ENCODE results near the gene DUSP8.

DUSP8 gene

DNA sequence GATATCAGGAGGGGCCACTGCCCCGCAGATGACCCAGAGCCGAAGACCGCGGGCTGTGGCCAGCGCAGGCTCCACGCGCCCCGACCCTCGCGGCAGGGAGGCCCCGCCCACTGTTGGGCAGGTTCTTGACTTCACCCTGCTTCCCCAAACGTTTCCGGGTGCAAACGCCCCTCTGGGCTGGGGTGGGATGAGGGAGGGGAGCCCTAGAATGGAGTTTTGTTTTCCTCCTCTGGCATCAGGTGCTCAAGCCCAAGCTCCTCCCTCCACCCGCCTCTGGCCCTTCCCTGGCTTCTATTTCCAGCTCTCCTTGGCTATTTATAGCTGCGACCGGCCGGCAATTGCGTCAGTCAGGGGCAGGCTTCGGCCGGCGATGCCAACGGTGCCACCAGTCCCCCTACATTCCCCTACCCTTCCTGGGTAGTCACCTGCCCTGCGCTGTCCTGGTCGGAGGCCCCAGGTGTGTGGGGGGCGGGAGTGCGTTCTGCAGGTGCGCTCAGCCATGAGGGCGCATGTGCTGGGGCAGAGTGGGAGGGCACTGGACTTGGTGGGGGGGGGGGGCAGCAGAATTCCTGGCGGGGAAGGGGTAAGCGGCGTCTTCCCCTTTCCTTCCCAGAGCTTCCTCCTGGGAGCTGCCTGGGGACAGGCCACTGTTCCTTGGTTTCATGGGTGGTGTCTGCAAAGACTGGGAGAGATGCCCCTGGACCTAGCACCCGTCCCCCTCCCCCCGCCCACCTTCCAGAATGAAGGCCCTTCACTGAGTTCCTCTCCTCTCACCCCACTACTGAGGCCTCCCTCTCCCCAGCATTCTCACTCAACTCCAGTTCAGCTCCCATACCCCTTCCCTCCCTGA, 23.6 kb downstream of the DUSP8 start:
- DNase-seq: no peak

DNA sequence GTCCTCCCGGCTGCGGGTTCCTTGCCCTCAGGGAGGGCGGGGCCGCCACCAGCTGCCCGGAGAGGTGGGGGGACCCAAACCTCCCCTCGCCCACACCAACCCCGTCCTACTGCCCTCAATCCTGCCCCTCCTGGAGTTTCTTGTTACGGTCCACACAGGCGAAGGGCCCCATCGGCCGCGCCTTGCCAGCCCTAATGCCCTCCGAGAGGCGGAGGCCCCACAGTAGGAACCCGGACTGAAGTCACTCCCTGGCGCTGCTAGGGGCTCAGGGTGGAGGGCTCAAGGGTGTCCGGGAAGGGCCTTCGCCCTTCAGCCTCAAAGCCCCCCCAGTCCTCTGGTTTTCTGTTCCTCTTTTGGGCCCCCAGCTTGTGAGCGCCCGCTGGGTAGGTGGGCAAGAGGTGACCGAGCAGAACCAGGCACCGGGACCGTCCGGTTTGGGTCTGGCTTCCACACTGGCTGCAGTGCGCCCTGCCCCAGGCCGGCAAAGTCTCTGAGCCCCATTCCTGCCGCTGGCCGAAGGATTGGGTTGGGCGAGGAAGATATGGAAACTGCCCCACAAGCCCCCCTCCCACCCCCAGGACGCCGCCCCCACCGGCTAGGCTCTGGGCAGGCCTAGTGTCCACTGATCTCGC, 24.5 kb downstream of the DUSP8 start:
- no peak for DNase-seq

DNA sequence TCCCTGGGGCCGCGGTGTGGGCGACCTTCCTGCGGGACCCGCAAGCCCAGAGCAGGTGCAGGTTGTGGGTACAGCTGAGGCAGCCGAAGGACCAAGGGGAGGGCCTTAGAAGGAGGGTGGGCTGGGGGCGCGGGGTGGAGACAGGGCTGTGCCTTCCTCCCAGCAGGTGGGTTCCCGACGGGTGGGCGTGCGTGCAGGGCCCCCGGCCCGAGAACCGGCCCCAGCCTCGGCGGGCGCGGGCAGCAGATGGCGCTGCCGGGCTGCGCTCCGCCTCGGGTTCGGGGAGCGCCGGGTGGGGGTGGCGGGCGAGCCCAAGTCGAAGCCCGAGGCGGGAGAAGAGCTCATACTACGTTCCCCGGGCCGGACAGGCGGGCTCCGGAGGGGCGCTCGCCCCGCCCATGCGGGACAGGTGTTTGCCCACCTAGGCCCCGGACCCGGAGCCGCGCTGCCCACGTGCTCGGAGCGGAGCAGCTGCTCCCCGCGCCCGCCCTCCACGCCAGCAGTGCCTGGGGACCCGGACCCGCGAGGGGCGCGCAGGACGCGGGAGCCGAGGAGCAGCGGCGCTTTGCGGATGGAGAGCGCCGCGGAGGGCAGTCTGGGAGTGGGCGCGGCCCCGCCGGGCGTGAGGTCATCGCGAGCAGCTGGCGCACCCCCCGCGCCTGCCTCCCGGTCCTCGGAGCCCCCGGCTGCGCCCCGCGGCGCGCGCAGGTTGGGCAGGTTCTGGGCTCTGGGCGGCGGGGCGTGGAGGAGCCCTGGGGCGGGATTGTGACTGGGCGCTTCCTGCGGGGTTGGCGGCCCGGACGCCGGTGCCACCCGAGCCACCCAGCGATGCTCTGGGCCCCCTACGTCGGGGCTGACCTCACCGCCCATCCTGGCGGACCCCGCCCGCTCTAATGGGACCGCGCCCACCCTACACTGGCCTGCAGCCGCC, 25.3 kb downstream of the DUSP8 start:
- DNase-seq: peak; percentile 22 to 46

DNA sequence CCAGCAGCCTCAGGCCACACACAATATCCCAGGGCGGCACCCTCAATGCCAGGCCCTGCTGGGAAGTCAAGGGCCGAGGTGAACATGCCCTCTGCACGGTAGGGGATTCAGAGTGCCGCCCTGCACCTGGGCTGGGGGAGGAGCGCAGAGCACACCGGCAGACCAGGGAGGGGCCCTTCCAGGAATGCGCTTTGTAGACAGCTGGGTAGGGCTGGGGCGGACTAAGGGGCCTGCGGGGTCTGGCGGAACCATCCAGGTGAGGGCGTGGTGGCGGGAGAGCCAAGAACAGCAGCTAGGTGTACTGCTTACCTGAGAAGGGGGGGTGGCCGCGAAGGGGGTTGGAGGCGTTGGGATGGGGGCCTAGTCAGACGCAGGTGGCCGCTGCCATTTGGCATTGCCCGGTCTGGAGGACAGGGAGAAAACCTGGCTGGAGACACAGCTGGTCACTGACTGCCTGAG, 26.0 kb downstream of the DUSP8 start:
- DNase-seq: no peak

DNA sequence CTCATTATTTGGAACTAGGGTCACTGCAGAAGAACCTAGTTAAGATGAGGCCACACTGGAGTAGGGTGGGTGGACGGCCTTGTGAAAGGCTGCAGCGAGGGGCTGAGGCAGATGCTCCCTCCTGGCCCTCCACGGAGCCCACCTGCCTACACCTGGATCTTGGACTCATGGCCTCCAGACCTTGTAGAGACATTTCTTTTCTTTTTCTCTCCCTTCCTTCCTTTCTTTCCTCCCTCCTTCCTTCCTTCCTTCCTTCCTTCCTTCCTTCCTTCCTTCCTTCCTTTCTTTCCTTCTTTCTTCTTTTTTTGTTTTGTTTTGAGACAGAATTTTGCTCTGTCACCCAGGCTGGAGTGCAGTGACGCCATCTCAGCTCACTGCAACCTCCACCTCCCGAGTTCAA, 26.6 kb downstream of the DUSP8 start:
- no peak for DNase-seq

DNA sequence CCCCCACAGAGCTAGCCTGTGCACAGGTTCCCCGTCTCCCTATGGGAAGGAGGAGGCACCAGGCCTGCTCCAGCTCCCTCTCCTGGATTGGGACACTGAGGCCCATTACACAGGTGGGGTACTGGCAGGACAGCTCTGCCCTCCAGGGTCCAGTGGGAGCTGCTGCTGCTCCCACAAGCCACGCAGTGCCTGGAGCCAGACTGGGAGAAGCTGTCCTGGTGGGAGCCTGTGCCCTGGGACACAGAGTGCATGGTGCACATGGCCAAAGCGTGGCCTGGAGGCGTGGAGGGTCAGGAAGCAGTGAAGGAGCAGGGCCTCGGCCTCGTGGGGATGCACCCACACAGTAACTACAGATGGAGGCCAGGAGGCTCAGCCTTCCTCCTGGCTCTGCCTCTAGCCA, 27.5 kb downstream of the DUSP8 start:
- DNase-seq: no peak

DNA sequence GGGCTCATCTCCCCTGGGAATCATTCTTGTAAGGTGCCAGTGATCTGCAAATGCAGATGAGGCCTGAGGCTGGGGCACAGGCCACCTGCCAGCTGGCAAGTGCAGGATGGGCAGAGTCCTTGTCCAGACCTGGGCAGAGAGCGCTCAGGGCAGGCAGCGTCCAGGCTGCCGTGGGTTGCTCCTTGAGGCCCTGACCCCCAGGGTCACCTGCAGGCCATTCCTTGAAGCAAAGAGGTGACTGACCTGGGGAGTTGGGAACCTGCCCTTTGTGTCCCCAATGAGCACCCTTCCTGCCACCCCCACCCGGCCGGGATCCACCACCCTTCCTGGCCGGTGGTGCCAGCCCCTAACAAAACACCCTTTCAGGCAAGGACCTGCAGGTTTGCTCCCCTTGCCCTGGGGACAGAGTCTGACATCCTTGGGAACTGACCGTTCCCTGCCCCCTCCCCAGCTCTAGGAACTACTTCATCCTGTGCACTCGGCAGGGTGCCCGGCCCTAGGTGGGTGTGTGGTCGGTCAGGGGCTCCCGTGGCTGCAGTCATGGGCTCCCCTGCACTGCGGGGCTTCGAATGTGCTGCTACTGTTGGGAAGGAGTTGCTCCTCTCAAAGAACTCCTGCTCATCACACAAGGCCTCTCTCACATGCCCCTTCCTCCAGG, 28.3 kb downstream of the DUSP8 start:
- no peak for DNase-seq

DNA sequence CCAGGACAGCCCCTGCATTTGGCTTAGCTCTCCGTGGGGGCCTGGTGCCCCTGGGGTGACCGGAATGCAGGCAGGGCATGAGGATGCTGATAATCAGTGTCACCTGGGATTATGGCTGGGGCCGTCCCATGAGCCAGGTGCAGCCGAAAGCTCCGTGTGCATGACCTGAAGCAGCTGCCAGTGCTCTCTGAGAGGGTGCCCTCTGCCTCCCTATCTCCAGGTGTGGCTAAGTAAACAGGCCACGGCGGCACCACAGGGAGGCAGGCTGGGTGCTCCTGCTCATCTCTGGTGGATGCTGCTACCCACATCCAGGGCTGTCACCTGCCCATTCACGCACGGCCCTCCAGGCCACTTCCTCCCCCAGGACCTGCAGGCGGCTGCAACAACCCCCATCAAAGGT, 29.8 kb downstream of the DUSP8 start:
- no peak for DNase-seq

DNA sequence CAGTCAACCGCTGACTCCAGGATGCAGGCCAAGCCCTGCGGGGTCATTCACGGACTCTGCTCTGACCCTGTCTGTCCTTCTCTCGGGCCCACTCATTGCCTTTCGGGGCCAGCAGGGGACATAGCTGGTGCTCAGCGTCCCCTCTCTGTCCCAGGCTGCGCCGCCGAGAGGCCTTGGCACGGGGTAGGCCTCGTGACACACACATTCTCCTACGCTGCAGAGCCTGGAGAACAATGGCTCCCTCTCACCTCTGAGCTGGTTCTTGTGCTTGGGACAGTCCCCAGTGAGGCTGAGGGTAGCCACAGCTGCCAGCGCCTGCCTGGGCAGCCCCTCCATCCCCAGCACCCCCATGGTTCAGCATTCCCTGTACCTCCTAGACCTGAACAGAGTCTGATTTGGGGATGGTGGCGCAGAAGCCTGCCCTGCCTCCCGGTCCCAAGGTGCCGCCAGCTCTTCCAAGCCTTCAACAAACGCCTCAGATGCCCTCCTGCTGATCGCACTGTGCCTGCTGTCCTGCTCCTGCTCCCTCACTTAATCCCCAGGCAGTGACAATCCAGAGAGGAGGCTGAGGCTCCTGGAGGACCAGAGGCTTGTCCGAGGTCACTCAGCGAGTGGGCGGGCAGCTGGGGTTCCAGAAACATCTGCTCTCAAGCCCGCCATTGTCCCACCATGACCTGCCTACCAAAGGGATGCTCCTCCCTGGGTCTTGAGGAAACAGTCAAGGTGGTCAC, 30.4 kb downstream of the DUSP8 start:
- no peak for DNase-seq

DNA sequence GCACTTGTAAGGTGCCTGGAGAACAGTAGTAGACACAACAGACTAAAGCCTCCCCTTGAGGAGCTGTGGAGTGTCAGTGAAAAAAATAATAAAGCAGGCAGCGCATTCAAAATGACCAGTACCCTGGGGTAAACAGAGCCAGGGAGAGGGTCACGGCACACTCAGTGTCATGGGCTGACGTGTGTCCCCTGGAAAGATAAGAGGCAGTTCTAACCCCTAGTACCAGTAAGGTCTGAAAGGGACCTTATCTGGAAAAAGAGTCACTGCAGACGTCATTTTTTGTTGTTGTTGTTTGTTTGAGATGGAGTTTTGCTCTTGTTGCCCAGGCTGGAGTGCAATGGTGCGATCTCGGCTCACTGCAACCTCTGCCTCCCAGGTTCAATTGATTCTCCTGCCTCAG, 32.0 kb downstream of the DUSP8 start:
- DNase-seq: no peak

DNA sequence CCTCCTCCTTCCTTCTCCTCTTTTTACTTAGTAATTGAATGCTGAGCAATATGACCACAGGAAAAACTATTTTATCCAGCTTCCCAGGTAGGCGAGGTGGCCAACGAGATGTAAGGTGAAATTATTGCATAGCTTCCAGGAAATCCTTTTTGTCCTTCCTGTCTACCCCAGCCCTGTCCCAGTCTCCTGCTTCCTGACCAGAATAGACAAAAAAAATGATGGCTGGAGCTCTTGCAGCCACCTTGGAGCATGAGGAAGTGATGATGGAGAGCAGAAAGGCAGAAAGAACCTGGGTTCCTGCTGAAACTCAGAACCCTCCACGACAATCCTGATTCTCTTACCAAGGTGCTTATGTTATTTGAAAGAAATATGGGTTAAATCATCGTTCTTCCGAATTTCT, 33.9 kb downstream of the DUSP8 start:
- DNase-seq: no peak

DNA sequence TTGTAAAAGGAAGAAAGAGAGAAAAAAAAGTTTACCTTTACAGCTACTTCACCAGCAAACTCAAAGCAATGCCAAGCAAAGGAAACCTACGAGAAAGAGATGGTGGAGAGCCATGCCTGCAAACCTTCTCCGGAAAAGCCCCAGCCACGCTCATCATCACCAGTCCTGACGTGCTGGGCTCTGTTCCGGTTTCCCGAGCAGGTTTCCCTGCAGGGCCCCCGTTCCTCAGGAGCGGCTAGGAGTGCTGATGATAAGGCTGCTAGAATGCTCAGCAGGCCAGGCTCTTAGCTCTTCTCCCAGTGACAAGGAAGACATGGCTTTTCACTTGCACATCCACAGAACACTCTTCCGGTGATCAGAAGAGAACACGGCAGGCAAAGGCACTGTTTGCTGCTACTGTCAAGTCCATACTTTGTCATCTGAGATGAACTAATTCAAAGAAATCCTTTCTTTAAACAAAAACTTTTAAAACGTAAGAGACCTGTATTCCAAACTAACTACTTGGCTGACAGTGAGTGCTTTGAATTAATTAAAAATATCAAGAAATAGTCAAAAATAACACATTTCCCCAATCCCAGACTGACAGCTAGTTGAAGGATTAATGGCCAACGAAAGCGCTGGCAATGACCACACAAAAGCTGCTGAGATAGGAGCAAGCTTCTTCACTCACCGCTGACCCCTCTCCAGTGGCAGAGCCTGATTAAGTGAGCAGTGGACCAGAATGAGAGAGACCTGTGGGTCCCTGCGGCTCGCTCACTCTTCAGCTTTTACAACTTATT, 35.8 kb downstream of the DUSP8 start:
- no peak for DNase-seq

DNA sequence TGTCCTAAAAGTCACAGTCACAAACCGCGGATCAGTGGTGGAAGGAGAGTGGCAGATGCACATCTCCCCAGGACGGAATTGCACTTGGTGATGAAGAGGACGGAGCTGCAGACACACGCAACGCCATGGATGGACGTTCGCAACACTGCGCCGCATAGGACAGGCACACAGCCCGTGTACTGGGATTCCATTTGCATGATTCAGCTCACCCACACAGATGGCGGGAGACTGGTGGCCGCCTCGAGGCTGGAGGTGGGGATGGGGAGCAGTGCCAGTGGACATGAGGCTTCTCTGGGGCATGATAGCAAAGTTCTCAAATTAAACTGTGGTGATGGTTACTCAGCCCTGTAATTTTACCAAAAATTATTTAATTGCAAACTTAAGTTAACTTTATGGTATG, 37.4 kb downstream of the DUSP8 start:
- DNase-seq: no peak

DNA sequence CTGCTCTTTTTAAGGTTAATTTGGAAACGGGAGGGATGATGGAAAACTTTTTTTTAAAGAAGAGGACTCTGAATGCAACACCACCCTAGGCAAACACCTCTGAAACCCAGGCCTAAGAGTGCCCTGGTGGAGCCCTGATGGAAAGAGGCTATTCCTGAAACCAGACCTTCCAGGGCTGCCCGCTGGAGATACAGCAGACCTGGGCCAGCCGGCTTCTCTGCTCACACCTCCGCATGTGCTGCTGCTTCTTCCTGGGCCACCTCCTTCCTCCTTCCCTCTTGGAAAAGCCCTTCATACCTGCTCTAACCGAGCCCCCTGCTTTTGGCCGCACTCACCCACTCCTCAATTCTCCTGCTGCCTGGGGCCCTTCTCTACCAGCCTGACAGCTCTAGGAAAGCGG, 37.9 kb downstream of the DUSP8 start:
- DNase-seq: no peak

DNA sequence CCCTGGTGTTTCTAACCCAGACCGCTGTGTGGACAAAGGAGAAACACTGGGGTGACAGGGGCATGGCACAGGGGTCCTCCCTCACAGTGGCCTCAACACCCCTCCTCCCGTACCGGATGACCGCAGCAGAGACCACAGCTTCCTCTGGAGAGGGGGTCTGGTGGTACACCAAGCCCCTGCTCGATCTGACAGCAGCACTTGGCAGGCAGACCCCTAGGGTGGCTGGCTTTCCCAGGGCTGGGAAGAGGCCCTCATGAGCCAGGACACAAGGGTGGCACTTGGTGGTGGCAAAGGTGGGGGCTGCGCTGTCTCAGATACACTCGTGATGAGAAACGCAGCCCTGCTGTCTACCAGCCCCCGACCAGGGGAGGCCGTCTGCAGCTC, 38.7 kb downstream of the DUSP8 start:
- no peak for DNase-seq

DNA sequence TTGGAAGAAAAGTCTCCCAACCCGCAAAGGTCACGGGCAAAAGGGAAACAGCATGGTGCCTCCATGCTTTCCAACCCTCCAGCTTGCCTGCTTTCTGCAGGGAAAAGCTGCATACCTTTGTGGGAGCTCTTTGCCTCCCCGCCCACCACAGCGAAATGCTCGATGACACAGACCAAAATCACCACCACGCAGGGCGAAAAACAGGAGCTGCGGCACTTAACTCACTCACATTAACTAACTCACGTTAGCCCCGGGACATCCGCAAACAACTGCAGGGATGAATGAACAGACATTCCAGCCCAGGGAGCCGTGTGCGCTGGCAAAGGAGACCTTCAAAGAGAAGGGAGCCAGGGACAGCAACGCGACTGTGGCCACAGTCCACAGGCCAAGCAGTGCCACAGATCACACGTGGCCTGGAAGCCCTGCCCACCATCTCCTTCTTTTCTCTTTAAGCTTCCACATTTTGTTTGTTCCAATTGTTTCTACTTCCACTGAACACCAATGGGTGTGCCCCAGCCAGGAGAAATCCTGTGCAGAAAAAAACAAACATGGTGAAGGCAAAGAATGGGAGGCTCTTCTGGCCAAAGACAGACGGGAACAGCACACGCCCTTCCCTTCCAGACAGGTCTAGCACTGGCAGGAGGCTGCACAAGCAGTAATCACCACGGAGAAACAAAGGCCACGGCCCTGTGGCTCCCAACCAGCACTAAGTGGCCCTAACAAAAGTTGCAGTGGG, 39.3 kb downstream of the DUSP8 start:
- DNase-seq: no peak

DNA sequence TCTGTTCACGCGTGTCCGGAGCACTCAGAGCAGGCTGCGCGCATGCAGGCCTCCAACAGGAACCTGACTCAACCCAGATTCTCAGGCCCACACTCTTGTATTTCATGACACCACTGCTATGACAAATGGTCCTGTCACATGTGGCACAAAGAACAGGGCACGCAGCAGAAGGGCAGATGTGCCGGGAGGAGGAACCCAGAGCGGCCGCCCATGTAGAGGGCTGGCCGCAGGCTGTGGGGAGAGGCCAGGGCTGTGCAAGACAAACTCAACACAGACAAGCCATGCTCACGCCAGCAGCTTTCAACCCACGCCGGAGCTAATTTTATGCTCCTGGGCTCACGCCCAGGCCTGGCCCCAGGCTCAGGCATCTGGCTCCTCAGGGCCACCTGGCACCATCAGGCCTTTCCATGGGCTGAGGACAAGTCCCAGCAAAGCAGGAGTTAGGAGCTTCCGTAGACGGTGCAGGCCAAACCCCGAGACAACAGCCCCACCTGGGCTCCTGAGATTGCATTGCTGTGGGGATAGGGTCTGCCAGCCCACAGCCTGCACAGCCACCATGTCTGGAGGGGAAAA, 40.0 kb downstream of the DUSP8 start:
- no peak for DNase-seq

DNA sequence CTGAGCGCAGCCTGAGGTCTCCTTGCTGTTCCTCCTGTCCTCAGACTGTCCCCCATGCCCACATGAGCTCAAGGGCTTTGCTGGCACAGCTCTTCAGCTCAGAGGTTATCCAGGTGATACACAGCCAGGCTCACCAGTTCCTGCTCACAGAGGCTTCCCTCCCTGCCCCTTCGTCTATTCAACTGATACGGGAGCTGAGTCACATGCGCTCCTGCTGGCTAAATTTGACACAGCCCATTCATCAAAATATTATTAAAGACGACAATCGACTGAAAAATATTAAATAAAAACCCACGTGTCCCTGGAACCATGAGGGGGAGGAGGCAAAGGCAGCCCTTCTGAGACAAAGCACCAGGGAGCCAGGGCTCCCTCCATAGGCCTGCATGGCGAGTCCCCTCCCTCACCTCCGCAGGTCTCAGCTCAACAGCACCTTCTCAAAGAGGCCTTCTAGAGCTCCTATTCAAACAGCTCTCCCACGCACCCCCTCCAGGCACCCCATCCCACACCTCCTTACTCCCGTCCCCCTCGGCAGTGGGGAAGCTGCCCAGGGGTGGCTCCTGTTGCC, 40.5 kb downstream of the DUSP8 start:
- no peak for DNase-seq

DNA sequence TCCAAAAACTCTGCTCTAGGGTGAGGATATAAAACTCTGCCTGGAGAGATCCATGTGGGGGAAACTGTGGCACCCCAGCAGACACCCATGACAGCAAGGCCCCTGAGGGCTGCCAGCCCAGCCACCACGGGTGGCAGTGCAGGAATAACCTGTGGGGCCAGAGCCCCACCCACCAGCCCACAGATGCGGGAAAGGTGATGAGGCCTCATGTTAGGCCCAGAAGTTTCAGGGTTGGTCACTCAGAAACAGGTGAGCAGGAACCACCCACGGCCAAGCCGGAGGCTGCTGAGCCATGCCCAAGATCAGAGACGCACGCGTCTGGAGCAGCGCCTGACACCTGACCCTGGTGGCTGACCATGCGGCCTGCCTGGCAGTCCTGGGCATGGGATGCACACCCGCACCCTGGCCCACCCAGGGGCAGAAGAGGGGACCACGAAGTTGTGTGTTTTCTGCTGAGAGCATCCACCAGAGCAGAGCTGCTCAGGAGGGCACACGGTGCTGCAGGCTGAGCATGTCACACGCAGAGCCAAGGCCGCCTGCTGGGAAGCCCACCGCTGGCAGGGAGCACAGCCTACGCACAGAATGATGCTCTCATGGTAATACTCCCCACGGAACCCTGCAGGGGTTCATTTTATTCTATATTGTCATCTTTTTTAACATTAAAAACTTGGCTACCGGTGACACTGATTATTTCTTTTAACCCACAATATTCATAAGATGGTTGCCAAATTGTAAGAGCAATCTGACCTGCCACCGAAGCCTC, 41.2 kb downstream of the DUSP8 start:
- DNase-seq: no peak
